T-helper 9 cell (primary cell): Measurements from ENCODE around the gene TANC1.
"Not testable (repeated sequence)": the region's sequence is repeated elsewhere in the genome, so short reads cannot be mapped to it uniquely, and the experiment has no call there.

Experiments
- DNase-seq: peaks from one replicate; pipeline ENCODE4 v3.0.0-alpha.2; 2020

TANC1 gene

GRCh38 chr2:159124441-159124911 is 156.0 kb downstream of the TANC1 start:
- DNase-seq = no peak

GRCh38 chr2:159124931-159125467 is 156.6 kb downstream of the TANC1 start:
- DNase-seq = no peak

- no peak for DNase-seq
These were observed 157.4 kb downstream of the TANC1 start for GRCh38 chr2:159125858-159126257.

- DNase-seq = no peak
These were observed 158.1 kb downstream of the TANC1 start for GRCh38 chr2:159126432-159127022.

GRCh38 chr2:159128191-159128590 is 159.8 kb downstream of the TANC1 start:
- no peak for DNase-seq

GRCh38 chr2:159129269-159129668 is 160.8 kb downstream of the TANC1 start:
- DNase-seq = no peak

GRCh38 chr2:159129824-159130223 is 161.4 kb downstream of the TANC1 start:
- DNase-seq = no peak

- no peak for DNase-seq
These were observed 161.9 kb downstream of the TANC1 start for GRCh38 chr2:159130302-159130701.

GRCh38 chr2:159131267-159131913 is 162.9 kb downstream of the TANC1 start:
- DNase-seq = no peak

GRCh38 chr2:159131914-159132281 is 163.5 kb downstream of the TANC1 start:
- no peak for DNase-seq

- no peak for DNase-seq
These were observed 165.4 kb downstream of the TANC1 start for GRCh38 chr2:159133797-159134196.

GRCh38 chr2:159134979-159135378 is 166.5 kb downstream of the TANC1 start:
- no peak for DNase-seq

- no peak for DNase-seq
These were observed 168.0 kb downstream of the TANC1 start for GRCh38 chr2:159136391-159136790.

GRCh38 chr2:159137511-159138241 is 169.2 kb downstream of the TANC1 start:
- no peak for DNase-seq

GRCh38 chr2:159138642-159139182 is 170.3 kb downstream of the TANC1 start:
- no peak for DNase-seq

GRCh38 chr2:159139216-159139933 is 170.9 kb downstream of the TANC1 start:
- no peak for DNase-seq

- no peak for DNase-seq
These were observed 171.8 kb downstream of the TANC1 start for GRCh38 chr2:159140070-159140769.

- not testable (repeated sequence) for DNase-seq
These were observed 172.4 kb downstream of the TANC1 start for GRCh38 chr2:159140821-159141220.

GRCh38 chr2:159144776-159145614 is 176.6 kb downstream of the TANC1 start:
- no peak for DNase-seq

GRCh38 chr2:159145745-159146354 is 177.4 kb downstream of the TANC1 start:
- DNase-seq = no peak
